Upper lobe of left lung (tissue), 6 donors: ENCODE measurements around the gene GSN. TPM values are rescaled to one million over a fixed set of nuclear protein-coding genes. Genes with fewer than 3 reads are reported as not detected.

ENCODE experiments used
- ATAC-seq, 2 donors: fragments of 200-7000 bp; cut with Tn5 transposase; one replicate each; pipeline ENCODE4 v1.9.1; 2022; ENCODE audit warnings: mild to moderate bottlenecking in 2 of 2, moderate library complexity in 2 of 2; ENCODE audit not compliant: low FRiP score in 2 of 2
- DNase-seq, 2 donors: peaks; one replicate each; pipeline ENCODE4 v3.0.0-alpha.2; 2019 to 2020
- H3K27ac ChIP-seq, 4 donors: fragments of 200-600 bp; sonication (generic); one replicate each; pipeline ENCODE4 v1.5.1; 2016 to 2019
- H3K27me3 ChIP-seq, 4 donors: fragments of 200-600 bp; sonication (generic); one replicate each; pipeline ENCODE4 v1.5.1; 2017 to 2019
- H3K36me3 ChIP-seq, 4 donors: fragments of 200-600 bp; sonication (generic); one replicate each; pipeline ENCODE4 v1.5.1; 2016 to 2019
- H3K4me1 ChIP-seq, 4 donors: fragments of 200-600 bp; sonication (generic); one replicate each; pipeline ENCODE4 v1.5.1; 2018 to 2019
- H3K4me3 ChIP-seq, 4 donors: fragments of 200-600 bp; sonication (generic); one replicate each; pipeline ENCODE4 v1.5.1; 2017 to 2019; ENCODE audit warnings: mild to moderate bottlenecking in 2 of 4, moderate library complexity in 1 of 4
- H3K9me3 ChIP-seq, 4 donors: fragments of 200-600 bp; sonication (generic); one replicate each; pipeline ENCODE4 v1.5.1; 2018 to 2019
- CTCF ChIP-seq, 6 experiments: fragments of 450-650 bp in 4 of 6; fragments of 200-600 bp in 2 of 6; sonication (generic) in 2 of 6; IDR thresholded peaks; one replicate each; pipeline ENCODE4 v1.5.1; 2016 to 2019; ENCODE audit warnings: antibody characterized with exemption in 6 of 6
- EP300 ChIP-seq, 4 donors: sonication (generic); formaldehyde crosslinking; IDR thresholded peaks; one replicate each; pipeline ENCODE4 v1.5.1; 2017; ENCODE audit warnings: antibody characterized with exemption in 4 of 4, control low read depth in 2 of 4
- POLR2A ChIP-seq, 4 donors: fragments of 450-650 bp; IDR thresholded peaks; one replicate each; pipeline ENCODE4 v1.5.1; 2016 to 2017; ENCODE audit warnings: antibody characterized with exemption in 4 of 4, mild to moderate bottlenecking in 2 of 4
- POLR2AphosphoS5 ChIP-seq, 2 donors: sonication (generic); formaldehyde crosslinking; IDR thresholded peaks; one replicate each; pipeline ENCODE4 v1.5.1; 2017; ENCODE audit warnings: antibody characterized with exemption in 2 of 2
- WGBS, 2 donors: methylation state at CpG; one replicate each; pipeline ENCODE4 v1.1.5; 2017 to 2018; 5-methylcytosine and 5-hydroxymethylcytosine counted together
- total RNA-seq, 6 donors: library from RNA; depleted of rRNA in 4 of 6; stranded (reverse); fragments of >200 nt in 4 of 6; gene quantifications; one replicate each; pipeline versions ENCODE4 v1.1.0 to v1.2.1, GENCODE V29; 2016 to 2021
- donor health status: DM: no; HTN: no; CAD: no; lungs with moderate emphysema.
- donor health status: DM: no; HTN: yes; CAD: no; lungs with severe emphysema.

GSN gene
- total RNA-seq, 6 donors from 2014 or later, result 217 to 935 (median 648) TPM

DNA sequence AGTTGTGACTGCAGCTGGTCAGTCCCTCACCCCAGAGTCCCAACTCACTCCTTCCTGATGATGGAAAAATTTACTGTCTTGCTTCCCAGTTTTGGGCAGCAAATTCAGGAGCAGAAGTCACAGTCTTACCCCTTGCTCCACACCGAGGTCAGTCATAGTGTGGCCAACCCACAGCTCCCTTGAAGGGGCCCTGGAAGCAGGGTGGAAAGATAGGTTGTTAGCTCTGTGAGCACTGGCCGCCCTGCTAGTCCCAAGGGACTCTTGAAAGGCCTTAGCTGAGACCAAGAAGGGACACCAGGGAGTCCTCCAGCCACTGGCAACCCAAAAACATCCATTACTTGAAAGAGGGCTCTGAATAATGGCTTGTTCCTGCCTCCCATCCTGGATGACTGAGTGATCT, 40.0 kb downstream of the GSN start:
- H3K9me3 ChIP-seq, result no peaks in the 10 kb centered on the region
- no peaks in the 10 kb centered on the region for H3K27me3 ChIP-seq
- TF ChIP-seq EP300 (IDR thresholded peaks at IDR 0.05) (no peak), CTCF (IDR thresholded peaks at IDR 0.05) (no peak), POLR2A (IDR thresholded peaks at IDR 0.05) (no peak), POLR2AphosphoS5 (IDR thresholded peaks at IDR 0.05) (no peak)
- H3K27ac ChIP-seq, result no peak overlapping the region
- H3K4me1 ChIP-seq, result peaks cover 11 to 22% (median 14%) of the 10 kb centered on the region in 4 donors
- no peak overlapping the region for H3K4me3 ChIP-seq
- ATAC-seq (no peak), DNase-seq (no peak)
- H3K36me3 ChIP-seq, result peaks cover 17 to 90% (median 59%) of the 10 kb centered on the region in 4 donors
- WGBS, 2 donors, result 83 to 85% methylated on average over 1 to 2 of the region's 2 CpGs

GRCh38 chr9:121308765-121309164, 40.8 kb downstream of the GSN start:
- H3K27me3 ChIP-seq, result no peaks in the 10 kb centered on the region
- H3K36me3 ChIP-seq, result peaks cover 25 to 90% (median 60%) of the 10 kb centered on the region in 4 donors
- TF ChIP-seq CTCF (IDR thresholded peaks at IDR 0.05), result no peak
- TF ChIP-seq POLR2AphosphoS5 (IDR thresholded peaks at IDR 0.05), result no peak
- TF ChIP-seq POLR2A (IDR thresholded peaks at IDR 0.05), result no peak
- TF ChIP-seq EP300 (IDR thresholded peaks at IDR 0.05), result no peak
- 89 to 91% methylated on average over 8 to 13 of the region's 13 CpGs for WGBS, 2 donors
- H3K9me3 ChIP-seq, result no peaks in the 10 kb centered on the region
- H3K4me3 ChIP-seq, result no peak overlapping the region
- H3K4me1 ChIP-seq, result peaks cover 5 to 14% (median 8%) of the 10 kb centered on the region in 4 donors
- no peak overlapping the region for H3K27ac ChIP-seq
- ATAC-seq, result no peak
- no peak for DNase-seq

DNA sequence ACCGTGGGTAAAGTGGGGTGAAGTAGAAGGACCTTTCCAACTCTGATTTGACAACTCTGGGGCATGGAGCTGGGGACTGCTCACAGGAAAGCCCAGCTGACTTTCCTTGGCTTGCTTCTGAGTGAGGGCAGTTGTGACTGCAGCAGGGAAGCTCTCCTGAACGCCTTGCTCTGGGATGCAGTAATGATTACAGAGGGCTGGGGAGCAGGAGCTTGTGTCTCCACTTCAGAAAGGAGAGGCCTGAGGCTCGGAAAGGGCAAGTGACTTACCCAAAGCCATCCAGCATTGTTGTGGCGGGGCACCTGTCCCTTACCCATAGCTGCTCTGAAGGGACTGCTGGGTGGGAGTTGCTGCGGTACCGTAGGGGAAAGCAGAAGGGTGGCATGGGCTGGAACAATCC, 41.2 kb downstream of the GSN start:
- TF ChIP-seq CTCF (IDR thresholded peaks at IDR 0.05), result no peak
- 82 to 94% methylated on average over 5 to 6 of the region's 6 CpGs for WGBS, 2 donors
- Histone ChIP-seq H3K4me3 (no peak overlapping the region), H3K9me3 (no peaks in the 10 kb centered on the region), H3K36me3 (peaks cover 27 to 90% (median 61%) of the 10 kb centered on the region in 4 donors), H3K4me1 (peaks cover under 1 to 10% (median 4%) of the 10 kb centered on the region in 4 donors), H3K27me3 (no peaks in the 10 kb centered on the region), H3K27ac (no peak overlapping the region)
- DNase-seq (no peak), ATAC-seq (no peak)

DNA sequence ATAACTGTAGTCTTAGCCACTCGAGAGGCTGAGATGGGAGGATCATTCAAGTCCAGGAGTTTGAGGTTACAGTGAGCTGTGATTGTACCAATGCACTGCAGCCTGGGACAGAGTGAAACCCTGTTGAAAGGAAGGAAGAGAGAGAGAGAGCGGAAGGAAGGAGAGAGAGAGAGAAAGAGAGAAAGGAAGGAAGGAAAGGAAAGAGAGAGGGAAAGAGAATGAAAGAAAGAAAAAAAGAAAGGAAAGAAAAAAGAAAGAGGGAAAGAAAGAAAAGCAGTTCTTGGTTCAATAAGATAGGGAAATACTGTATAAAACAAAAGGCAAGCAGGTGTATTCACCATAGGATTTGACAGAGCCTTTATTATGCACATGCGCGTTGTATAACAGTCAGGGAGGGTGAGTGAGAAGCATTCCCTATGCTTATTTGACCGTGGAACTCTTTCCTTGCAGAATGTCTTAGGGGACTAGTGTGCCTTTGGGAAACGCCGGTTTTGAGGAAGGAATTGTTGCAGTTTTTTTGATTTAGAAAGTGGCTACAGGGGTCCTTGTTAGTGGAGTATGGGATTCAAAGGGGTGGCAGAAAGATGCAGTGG, 42.0 kb downstream of the GSN start:
- DNase-seq (no peak), ATAC-seq (no peak)
- H3K36me3 ChIP-seq, result peaks cover 30 to 90% (median 58%) of the 10 kb centered on the region in 4 donors
- H3K4me3 ChIP-seq, result no peak overlapping the region
- no peak overlapping the region for H3K27ac ChIP-seq
- H3K4me1 ChIP-seq, result peaks cover 0 to 9% (median 3%) of the 10 kb centered on the region in 4 donors
- TF ChIP-seq POLR2AphosphoS5 (IDR thresholded peaks at IDR 0.05) (no peak), POLR2A (IDR thresholded peaks at IDR 0.05) (no peak), CTCF (IDR thresholded peaks at IDR 0.05) (no peak), EP300 (IDR thresholded peaks at IDR 0.05) (no peak)
- no peaks in the 10 kb centered on the region for H3K27me3 ChIP-seq
- no peaks in the 10 kb centered on the region for H3K9me3 ChIP-seq
- WGBS, 2 donors, result 94 to 96% methylated on average over 7 of the region's 7 CpGs

- DNase-seq (no peak), ATAC-seq (no peak)
- Histone ChIP-seq H3K36me3 (peaks cover 30 to 90% (median 59%) of the 10 kb centered on the region in 4 donors), H3K4me3 (no peak overlapping the region), H3K27me3 (no peaks in the 10 kb centered on the region), H3K9me3 (no peaks in the 10 kb centered on the region), H3K4me1 (peaks cover 0 to 4% (median 1%) of the 10 kb centered on the region in 4 donors), H3K27ac (no peak overlapping the region)
- TF ChIP-seq POLR2AphosphoS5 (IDR thresholded peaks at IDR 0.05) (no peak), EP300 (IDR thresholded peaks at IDR 0.05) (no peak), POLR2A (IDR thresholded peaks at IDR 0.05) (no peak), CTCF (IDR thresholded peaks at IDR 0.05) (no peak)
- WGBS, 2 donors, result 79 to 94% methylated on average over 8 to 9 of the region's 9 CpGs
These were observed 42.6 kb downstream of the GSN start for GRCh38 chr9:121310571-121310970.
